Measurements from ENCODE around the gene FAM171A1. TPM values are rescaled to one million over a fixed set of nuclear protein-coding genes. Genes with fewer than 3 reads are reported as not detected.
"Not testable (repeated sequence)": the region's sequence is repeated elsewhere in the genome, so short reads cannot be mapped to it uniquely, and the experiment has no call there.

FAM171A1 gene
- total RNA-seq, 2 donors from 2014 or later, result 50.9 to 65.8 TPM

DNA sequence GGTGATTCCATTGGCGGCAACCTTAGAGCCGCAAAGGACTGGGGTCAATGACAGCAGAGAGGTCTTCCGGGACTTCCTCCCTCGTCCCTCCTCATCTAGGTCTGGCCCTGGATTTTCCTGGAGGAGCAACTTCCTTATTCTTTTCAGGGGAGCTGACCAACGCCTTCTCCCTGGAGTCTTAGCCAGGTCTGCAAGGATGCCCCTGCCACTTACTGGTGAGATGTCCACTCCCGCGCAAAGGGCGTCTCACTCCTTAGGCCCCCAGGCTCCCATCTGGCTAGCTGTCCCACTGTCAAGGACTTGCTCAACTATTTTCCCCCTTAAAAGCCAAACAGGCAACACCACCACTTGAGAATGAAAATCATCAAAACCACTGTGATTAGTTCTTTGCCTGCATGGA is 160.6 kb downstream of the FAM171A1 start:
- no peak for DNase-seq
- no peak for TF ChIP-seq CTCF (IDR thresholded peaks at IDR 0.05)
- no peaks in the 10 kb centered on the region for H3K9me3 ChIP-seq
- no peaks in the 10 kb centered on the region for H3K36me3 ChIP-seq
- intact Hi-C loops (cut with DNase I), result loop anchor here (2.0 kb wide), 1 partner anchor 160 kb away; the partner anchor contains the start of gene FAM171A1
- H3K9ac ChIP-seq (ENCODE audit: low read depth in 2 of 2, low read length in 2 of 2), result no peak overlapping the region
- no peaks in the 10 kb centered on the region for H3K27me3 ChIP-seq
- no peak overlapping the region for H3K4me3 ChIP-seq
- H3K4me1 ChIP-seq, result no peaks in the 10 kb centered on the region
- H3K27ac ChIP-seq, result no peak overlapping the region

- intact Hi-C loops (cut with DNase I), result loop anchor here (2.0 kb wide), 1 partner anchor 161 kb away; the partner anchor contains the start of gene FAM171A1
- peak; percentile 87 for TF ChIP-seq CTCF (IDR thresholded peaks at IDR 0.05)
- Histone ChIP-seq H3K4me3 (no peak overlapping the region), H3K9me3 (no peaks in the 10 kb centered on the region), H3K36me3 (no peaks in the 10 kb centered on the region), H3K9ac (ENCODE audit: low read depth in 2 of 2, low read length in 2 of 2) (no peak overlapping the region), H3K4me1 (no peaks in the 10 kb centered on the region), H3K27me3 (no peaks in the 10 kb centered on the region), H3K27ac (no peak overlapping the region)
- peak; percentile 90 for DNase-seq
These were observed 161.1 kb downstream of the FAM171A1 start for GRCh38 chr10:15209827-15210509.

DNA sequence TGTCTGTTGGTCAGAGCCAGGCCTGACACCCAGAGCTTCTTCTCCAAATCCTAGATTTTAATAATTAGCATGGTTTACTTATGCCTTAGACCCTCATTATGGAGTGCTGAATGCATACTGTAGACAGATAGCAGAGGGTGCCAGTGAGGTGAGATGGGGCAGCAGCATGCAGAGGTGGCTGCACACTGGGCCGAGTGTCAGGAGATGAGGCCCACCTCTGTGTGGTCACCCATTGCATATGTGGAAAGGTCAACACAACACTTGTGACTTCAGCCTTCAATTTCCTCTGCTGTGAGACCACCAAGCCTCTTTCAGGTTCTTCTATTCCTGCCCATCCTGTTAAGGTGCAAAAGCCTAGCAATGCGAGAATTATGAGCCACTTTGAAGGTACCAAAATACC is 162.9 kb downstream of the FAM171A1 start:
- Histone ChIP-seq H3K27ac (no peak overlapping the region), H3K27me3 (no peaks in the 10 kb centered on the region), H3K9me3 (no peaks in the 10 kb centered on the region), H3K4me1 (no peaks in the 10 kb centered on the region), H3K9ac (ENCODE audit: low read depth in 2 of 2, low read length in 2 of 2) (no peak overlapping the region), H3K36me3 (no peaks in the 10 kb centered on the region), H3K4me3 (no peak overlapping the region)
- DNase-seq, result no peak
- no peak for TF ChIP-seq CTCF (IDR thresholded peaks at IDR 0.05)
- intact Hi-C loops (cut with DNase I), result no loop called here

DNA sequence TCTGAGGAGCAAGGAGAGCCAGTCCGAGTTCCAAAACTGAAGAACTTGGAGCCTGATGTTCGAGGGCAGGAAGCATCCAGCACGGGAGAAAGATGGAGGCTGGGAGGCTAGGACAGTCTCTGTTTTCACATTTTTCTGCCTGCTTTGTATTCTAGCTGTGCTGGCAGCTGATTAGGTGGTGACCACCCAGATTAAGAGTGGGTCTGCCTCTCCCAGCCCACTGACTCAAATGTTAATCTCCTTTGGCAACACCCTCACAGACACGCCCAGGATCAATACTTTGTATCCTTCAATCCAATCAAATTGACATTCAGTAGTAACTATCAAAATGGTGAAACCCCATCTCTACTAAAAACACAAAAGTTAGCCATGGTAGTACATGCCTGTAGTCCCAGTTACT is 163.7 kb downstream of the FAM171A1 start:
- H3K9ac ChIP-seq (ENCODE audit: low read depth in 2 of 2, low read length in 2 of 2), result not testable (repeated sequence)

GRCh38 chr10:15202639-15203038 is 168.4 kb downstream of the FAM171A1 start:
- no peaks in the 10 kb centered on the region for H3K36me3 ChIP-seq
- no peak for DNase-seq
- no peak overlapping the region for H3K27ac ChIP-seq
- no peak overlapping the region for H3K4me3 ChIP-seq
- H3K4me1 ChIP-seq, result no peaks in the 10 kb centered on the region
- TF ChIP-seq CTCF (IDR thresholded peaks at IDR 0.05), result no peak
- H3K9ac ChIP-seq (ENCODE audit: low read depth in 2 of 2, low read length in 2 of 2), result no peak overlapping the region
- no peaks in the 10 kb centered on the region for H3K9me3 ChIP-seq
- no peaks in the 10 kb centered on the region for H3K27me3 ChIP-seq
- intact Hi-C loops (cut with DNase I), result no loop called here

More for the DNA sequence above, 163.7 kb downstream of the FAM171A1 start:
- H3K27ac ChIP-seq; H3K4me1 ChIP-seq; H3K4me3 ChIP-seq; H3K27me3 ChIP-seq; intact Hi-C loops (cut with DNase I); H3K9me3 ChIP-seq; H3K36me3 ChIP-seq; DNase-seq: not testable (repeated sequence)

DNA sequence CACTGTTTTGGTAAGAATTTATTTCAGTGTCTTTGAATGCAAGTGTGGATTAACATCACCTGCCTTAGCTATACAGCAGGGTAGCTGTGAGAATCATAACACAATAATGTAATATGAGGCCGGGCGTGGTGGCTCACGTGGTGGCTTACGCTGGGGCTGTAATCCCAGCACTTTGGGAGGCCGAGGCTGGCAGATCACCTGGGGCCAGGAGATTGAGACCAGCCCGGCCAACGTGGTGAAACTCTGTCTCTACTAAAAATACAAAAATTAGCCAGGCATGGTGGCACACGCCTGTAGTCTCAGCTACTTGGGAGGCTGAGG is 168.8 kb downstream of the FAM171A1 start:
- H3K9me3 ChIP-seq; H3K27me3 ChIP-seq; H3K4me3 ChIP-seq; intact Hi-C loops (cut with DNase I); DNase-seq; H3K27ac ChIP-seq; H3K36me3 ChIP-seq; H3K9ac ChIP-seq (ENCODE audit: low read depth in 2 of 2, low read length in 2 of 2); H3K4me1 ChIP-seq: not testable (repeated sequence)

All from colonic mucosa (tissue), 4 donors.